Rectal smooth muscle tissue (tissue), 1 donor: ENCODE data around the gene PPP1R2C.

Experiments
- H3K27ac ChIP-seq: one replicate; pipeline ENCODE4 v1.7.0; 2013; ENCODE audit warnings: low read depth, low read length, inconsistent platforms
- H3K27me3 ChIP-seq: one replicate; pipeline ENCODE4 v1.7.0; 2013; ENCODE audit warnings: low read length; ENCODE audit not compliant: control insufficient read depth, insufficient read depth
- H3K36me3 ChIP-seq: one replicate; pipeline ENCODE4 v1.7.0; 2013; ENCODE audit warnings: low read length; ENCODE audit not compliant: control insufficient read depth, insufficient read depth
- H3K4me1 ChIP-seq: one replicate; pipeline ENCODE4 v1.7.0; 2013; ENCODE audit warnings: low read length; ENCODE audit not compliant: control insufficient read depth, insufficient read depth
- H3K4me3 ChIP-seq: one replicate; pipeline ENCODE4 v1.7.0; 2013; ENCODE audit warnings: low read length
- H3K9ac ChIP-seq: one replicate; pipeline ENCODE4 v1.7.0; 2013; ENCODE audit warnings: low read length

The PPP1R2C gene

DNA sequence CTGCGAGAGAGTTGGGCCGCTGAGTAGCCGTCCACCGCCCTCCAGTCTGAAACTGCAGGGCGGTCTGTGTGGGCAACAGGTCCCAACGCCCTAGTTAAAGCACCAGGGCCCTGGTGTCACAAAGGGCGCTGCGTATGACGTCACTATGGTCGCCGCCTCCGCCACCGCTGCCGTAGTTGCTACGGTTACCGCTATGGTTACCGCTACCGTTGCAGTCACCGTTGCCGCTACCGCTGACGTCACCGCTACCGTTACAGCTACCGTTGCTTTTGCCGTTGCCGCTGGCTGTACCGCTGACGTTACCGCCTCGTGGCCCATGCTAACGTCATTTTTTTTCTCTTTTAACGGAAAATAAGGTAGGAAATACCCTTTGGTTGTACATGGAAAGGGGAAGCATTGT is at the start of gene PPP1R2C:
PPP1R2C (minus strand) TSS at position 68 of the 400 bp plus-strand sequence. CDS start 84 bp downstream, outside the sequence.
- no peaks in the 10 kb centered on the region for H3K36me3 ChIP-seq
- H3K9ac ChIP-seq: no peak within 1 kb of the TSS
- no peak within 1 kb of the TSS for H3K4me3 ChIP-seq
- no peak within 1 kb of the TSS for H3K27ac ChIP-seq
- H3K4me1 ChIP-seq: no peaks in the 10 kb centered on the region
- peaks cover 3% of the 10 kb centered on the region for H3K27me3 ChIP-seq

DNA sequence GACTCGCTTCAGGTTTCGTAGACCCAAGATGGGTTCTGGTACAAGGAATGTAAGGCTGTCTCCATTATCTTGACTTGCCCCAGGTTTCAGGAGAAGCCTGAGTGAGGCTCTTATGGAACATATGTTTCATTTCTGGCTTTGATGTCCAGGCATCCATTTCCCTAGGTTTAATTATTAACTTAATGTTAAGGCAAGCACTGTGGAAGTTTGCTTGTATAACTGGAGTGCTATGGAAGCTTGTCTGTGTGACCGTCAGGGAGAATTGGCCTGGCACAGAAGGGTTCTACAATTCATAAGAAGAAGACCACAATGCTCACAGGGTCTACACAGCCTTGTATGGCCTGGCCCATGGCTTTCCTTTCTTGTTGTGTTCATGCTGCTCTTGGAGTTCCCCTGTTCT is 47.2 kb upstream of the PPP1R2C start:
- no peaks in the 10 kb centered on the region for H3K4me1 ChIP-seq
- peaks cover 2% of the 10 kb centered on the region for H3K27me3 ChIP-seq
- H3K27ac ChIP-seq: no peak overlapping the region
- no peaks in the 10 kb centered on the region for H3K36me3 ChIP-seq
- H3K9ac ChIP-seq: no peak overlapping the region
- no peak overlapping the region for H3K4me3 ChIP-seq

DNA sequence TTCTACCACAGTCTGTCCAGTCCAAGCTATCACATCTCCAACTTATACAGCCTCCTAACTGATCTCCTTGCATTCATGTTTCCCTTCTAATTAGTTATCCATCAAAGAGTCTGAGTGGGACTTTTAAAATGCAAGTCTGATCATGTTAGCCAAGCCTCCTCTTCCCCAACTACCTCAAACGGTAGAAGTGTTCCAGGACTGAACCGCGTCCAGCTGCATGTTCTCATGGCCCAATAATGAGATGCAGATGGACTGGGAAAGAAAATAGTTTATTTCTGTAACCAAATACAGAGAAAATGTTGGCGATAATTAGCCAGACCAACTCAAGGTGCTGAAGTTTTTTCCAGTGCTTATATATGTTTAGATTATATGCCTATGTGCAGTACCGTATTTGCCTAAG is 46.6 kb upstream of the PPP1R2C start:
- Histone ChIP-seq H3K4me3 (no peak overlapping the region), H3K27me3 (peaks cover 2% of the 10 kb centered on the region), H3K4me1 (no peaks in the 10 kb centered on the region), H3K9ac (no peak overlapping the region), H3K36me3 (no peaks in the 10 kb centered on the region), H3K27ac (no peak overlapping the region)

DNA sequence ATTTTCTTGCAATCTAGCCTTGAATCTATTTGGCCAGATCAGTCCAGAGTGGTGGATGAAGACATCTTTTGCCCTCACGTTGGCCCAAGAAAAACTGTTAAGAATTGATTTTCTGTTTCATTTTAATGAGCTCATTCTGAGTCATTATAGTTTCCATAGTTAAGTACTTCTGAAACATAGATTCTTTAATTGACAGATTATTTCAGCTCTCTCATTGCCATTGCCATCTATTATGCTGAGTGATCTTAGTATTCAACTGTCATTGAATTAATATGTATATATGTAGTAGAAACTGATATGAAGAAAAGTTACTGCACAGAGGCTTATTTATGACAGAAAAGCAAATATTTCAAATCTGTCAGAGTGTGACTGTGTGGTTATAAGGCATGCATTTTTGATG is 45.5 kb upstream of the PPP1R2C start:
- Histone ChIP-seq H3K27me3 (peaks cover 2% of the 10 kb centered on the region), H3K4me1 (no peaks in the 10 kb centered on the region), H3K4me3 (no peak overlapping the region), H3K27ac (no peak overlapping the region), H3K36me3 (no peaks in the 10 kb centered on the region), H3K9ac (no peak overlapping the region)

DNA sequence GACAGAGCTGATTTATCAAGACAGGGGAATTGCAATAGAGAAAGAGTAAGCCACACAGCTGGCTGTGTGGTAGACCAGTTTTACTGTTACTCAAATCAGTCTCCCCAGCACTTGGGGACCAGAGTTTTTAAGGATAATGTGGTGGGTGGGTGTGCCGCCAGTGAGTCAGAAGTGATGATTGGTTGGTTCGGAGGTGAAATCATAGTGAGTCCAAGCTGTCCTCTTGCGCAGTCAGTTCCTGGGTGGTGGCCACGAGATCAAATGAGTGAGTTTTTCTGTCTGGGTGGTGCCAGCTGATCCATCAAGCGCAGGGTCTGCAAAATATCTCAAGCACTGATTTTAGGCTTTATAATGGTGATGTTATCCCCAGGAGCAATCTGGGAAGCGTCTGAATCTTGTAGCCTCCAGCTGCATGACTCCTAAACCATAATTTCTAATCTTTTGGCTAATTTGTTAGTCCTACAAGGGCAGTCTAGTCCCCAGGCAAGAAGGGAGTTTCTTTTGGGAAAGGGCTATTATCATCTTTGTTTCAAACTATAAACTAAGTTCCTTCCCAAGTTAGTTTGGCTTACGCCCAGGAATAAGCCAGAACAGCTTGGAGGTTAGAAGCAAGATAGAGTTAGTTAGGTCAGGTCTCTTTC is 44.0 kb upstream of the PPP1R2C start:
- Histone ChIP-seq H3K4me1 (no peaks in the 10 kb centered on the region), H3K36me3 (no peaks in the 10 kb centered on the region), H3K27me3 (peaks cover 2% of the 10 kb centered on the region), H3K27ac (no peak overlapping the region), H3K9ac (no peak overlapping the region), H3K4me3 (no peak overlapping the region)

DNA sequence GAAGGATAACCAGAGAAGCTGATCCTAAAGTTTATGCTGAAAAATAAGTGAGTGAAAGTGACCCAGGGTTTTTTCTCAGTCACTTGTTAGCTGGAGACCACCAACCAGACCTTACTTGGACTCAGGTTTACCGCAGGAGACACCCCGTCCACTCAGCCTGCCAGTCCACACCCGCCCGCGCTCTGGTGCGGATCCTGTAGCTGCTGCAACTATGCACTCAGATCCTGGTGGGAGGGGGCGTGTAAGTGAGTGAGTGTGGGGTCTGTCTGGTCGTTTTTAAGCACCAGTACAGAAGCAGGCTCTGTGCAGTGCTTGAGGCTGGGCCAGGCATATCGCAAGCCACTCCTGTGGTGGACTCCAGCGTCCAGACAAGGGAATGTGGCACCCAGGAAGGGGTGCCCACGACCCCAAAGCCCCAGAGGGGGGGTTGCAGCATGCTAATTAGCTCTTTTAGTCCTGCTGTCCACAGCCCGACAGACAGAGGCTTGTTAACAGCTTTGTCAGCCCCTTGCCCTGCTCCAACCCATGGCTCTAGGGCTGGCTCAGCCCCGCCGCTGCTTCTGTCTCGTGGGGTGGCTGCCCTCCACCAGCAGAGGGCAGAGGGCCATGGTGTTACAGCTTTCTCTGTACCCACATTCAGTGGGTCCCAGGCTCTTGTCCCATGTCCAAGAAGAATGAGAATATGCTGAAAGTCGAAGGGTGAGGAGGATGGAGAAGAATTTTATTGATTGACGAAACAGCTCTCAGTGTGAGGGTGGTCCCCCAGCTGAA is 40.4 kb upstream of the PPP1R2C start:
- H3K9ac ChIP-seq: no peak overlapping the region
- no peak overlapping the region for H3K4me3 ChIP-seq
- no peaks in the 10 kb centered on the region for H3K36me3 ChIP-seq
- H3K27ac ChIP-seq: no peak overlapping the region
- H3K4me1 ChIP-seq: no peaks in the 10 kb centered on the region
- no peaks in the 10 kb centered on the region for H3K27me3 ChIP-seq

DNA sequence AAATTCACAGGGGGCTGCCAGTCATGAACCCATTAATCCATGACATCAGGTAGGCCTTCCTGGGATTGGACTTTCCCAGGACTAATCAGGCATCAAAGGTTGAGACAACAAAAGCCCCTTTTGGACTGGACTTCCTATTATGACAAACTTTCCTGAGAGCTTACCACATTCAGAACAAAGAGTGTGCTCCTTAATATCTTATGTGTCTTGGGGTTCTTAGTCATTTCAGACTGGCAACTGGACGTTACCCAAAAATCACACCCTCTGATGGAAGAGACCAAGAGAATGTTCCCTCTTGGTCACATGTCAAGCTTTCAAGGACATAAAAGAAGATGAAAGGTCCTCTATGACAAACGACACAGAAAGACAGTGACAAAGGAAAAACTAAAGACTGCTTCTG is 31.6 kb upstream of the PPP1R2C start:
- H3K27ac ChIP-seq: no peak overlapping the region
- H3K36me3 ChIP-seq: no peaks in the 10 kb centered on the region
- no peaks in the 10 kb centered on the region for H3K4me1 ChIP-seq
- no peaks in the 10 kb centered on the region for H3K27me3 ChIP-seq
- no peak overlapping the region for H3K4me3 ChIP-seq
- no peak overlapping the region for H3K9ac ChIP-seq

DNA sequence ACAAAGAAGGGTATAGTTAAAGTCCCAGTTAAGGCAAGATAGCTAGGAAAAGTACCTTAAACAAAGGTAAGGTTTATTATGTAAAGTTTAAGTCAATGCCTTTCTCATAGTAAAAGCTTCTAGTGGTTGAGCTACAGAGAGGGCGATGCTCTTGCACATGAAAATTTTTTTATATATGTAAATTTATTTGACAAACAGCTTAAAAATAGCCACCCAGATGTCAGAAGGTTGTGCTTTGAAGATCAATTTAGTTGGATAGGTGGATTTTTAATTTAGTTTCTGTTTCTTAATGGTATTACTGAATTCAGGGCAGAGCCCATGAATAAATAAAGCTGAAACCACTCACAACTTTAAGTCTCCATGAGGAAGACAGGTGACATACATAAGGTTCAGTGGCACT is 29.4 kb upstream of the PPP1R2C start:
- H3K4me3 ChIP-seq: no peak overlapping the region
- no peak overlapping the region for H3K9ac ChIP-seq
- H3K4me1 ChIP-seq: no peaks in the 10 kb centered on the region
- H3K27me3 ChIP-seq: no peaks in the 10 kb centered on the region
- H3K27ac ChIP-seq: no peak overlapping the region
- H3K36me3 ChIP-seq: no peaks in the 10 kb centered on the region

DNA sequence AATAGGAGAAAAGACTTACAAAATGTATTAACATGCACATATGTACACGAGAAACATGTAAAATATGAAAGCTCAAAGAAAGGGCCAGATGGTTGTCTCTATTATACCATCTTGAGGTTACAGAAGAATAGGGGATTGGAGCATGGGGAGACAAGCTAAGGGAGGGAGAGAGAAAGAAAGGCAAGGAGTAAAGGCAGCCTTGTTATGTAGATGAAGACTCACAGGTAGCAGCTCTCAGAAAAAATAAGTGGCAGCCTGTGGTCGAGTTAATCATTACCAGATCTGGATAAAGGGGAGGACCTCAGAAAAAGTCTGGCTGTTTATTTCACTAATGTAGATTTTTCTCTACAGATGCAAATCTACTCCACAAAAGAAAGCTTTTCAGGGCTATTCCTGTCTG is 26.6 kb upstream of the PPP1R2C start:
- no peak overlapping the region for H3K27ac ChIP-seq
- no peak overlapping the region for H3K4me3 ChIP-seq
- no peaks in the 10 kb centered on the region for H3K4me1 ChIP-seq
- H3K27me3 ChIP-seq: no peaks in the 10 kb centered on the region
- no peak overlapping the region for H3K9ac ChIP-seq
- no peaks in the 10 kb centered on the region for H3K36me3 ChIP-seq

DNA sequence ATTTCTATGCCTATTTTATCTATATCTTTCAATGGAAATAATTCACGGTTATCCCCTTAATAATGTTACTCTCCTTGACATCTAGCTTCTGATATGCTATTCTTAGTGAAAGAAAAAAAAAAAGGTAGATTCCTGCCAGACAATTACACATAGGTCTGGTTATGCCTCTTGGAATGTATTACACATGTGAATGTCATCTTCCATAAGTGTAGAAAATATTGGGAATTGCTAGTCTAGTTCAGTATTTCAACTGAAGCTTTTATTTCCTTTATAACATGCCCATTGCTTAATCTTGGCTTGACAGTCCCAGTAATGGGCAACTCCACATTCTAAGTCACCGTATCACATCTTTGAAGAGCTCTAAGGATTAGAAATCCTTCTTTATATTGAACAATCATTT is 25.4 kb upstream of the PPP1R2C start:
- Histone ChIP-seq H3K4me1 (no peaks in the 10 kb centered on the region), H3K4me3 (no peak overlapping the region)

DNA sequence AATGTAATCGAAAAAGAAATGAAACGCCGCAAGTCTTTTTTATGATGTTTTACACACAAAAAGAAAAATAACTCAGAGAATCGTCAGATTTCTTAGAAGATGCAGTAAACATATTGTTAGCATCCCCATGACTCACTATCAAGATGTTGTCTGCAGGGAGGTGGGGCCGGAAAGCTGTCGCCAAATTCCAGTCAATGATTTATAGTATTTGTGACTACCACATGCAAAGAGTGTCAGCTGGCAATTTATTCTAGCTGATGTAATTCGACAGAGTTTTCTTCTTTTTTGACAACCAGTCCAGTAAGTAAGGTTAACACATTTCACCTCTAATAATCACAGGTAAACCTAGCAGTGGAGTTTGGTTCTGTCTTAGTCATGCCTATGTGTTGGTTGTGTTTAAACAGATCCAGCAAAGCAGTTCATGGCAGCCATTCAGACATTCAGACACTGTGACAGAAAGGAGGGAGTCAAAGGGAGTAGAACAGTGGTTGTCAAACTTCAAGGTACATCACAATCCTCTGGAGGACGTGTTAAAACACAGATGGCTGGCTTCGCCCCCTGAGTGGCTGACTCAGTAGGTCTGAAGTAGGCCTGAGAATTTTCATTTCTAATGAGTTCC is 19.8 kb upstream of the PPP1R2C start:
- Histone ChIP-seq H3K9ac (no peak overlapping the region), H3K36me3 (no peaks in the 10 kb centered on the region), H3K27ac (no peak overlapping the region), H3K4me3 (no peak overlapping the region), H3K27me3 (no peaks in the 10 kb centered on the region), H3K4me1 (no peaks in the 10 kb centered on the region)

More for the DNA sequence above, 25.4 kb upstream of the PPP1R2C start:
- Histone ChIP-seq H3K27me3 (no peaks in the 10 kb centered on the region), H3K27ac (no peak overlapping the region), H3K9ac (no peak overlapping the region), H3K36me3 (no peaks in the 10 kb centered on the region)

DNA sequence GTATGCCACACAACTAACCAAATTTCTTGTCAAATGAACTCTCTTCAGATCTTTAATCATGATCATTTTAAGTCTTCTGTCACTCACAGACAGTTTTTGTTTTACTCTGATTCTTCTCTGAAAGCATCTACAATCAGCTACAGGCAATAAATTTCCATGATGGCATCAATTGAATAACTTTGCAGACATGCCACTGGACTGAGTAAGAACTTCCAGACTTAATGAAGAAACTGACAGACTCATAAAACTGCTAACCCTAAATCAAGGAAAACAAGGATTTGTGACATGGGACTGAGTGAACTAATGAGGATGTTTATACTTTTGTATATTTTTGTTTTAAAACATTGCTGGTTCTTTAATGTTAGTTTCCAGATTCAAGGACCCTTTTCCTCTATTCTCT is 5.5 kb upstream of the PPP1R2C start:
- no peak overlapping the region for H3K27ac ChIP-seq
- peaks cover 3% of the 10 kb centered on the region for H3K27me3 ChIP-seq
- no peak overlapping the region for H3K4me3 ChIP-seq
- H3K4me1 ChIP-seq: no peaks in the 10 kb centered on the region
- H3K9ac ChIP-seq: no peak overlapping the region
- no peaks in the 10 kb centered on the region for H3K36me3 ChIP-seq
